ENCODE results near the gene SNAP47. TPM values are rescaled to one million over a fixed set of nuclear protein-coding genes. Genes with fewer than 3 reads are reported as not detected.

The SNAP47 gene
- total and polyA plus RNA-seq, 2 experiments from 2014 or later = 42.6 to 49.6 TPM

- Histone ChIP-seq H4K20me1 (ENCODE audit: insufficient read depth, poor library complexity, severe bottlenecking) (no peaks in the 10 kb centered on the region), H2AFZ (no peak overlapping the region), H3K79me2 (no peaks in the 10 kb centered on the region), H3K36me3 (replicated peaks; ENCODE audit: insufficient read depth, low read depth) (no peaks in the 10 kb centered on the region), H3K4me1 (ENCODE audit: insufficient read depth) (no peaks in the 10 kb centered on the region), H3K27ac (no peak overlapping the region), H3K27me3 (no peaks in the 10 kb centered on the region), H3K9me2 (replicated peaks; ENCODE audit: insufficient read depth) (no peaks in the 10 kb centered on the region), H3K4me3 (no peak overlapping the region), H3K4me2 (no peak overlapping the region), H3K9me3 (ENCODE audit: low read depth) (peaks cover 3% of the 10 kb centered on the region)
- WGBS (ENCODE audit: low lambda C conversion rate, missing lambda C conversion rate) = 73% methylated on average over 2 of the region's 2 CpGs
- TF ChIP-seq EZH2phosphoT487 (IDR thresholded peaks at IDR 0.05; ENCODE audit: low read depth, severe bottlenecking, unreplicated experiment) (no peak), CTCF (IDR thresholded peaks at IDR 0.05; ENCODE audit: poor library complexity) (no peak), EZH2 (IDR thresholded peaks at IDR 0.05; ENCODE audit: borderline replicate concordance) (no peak)
- no peak for DNase-seq (ENCODE audit: low spot score)
Measured at GRCh38 chr1:227718932-227719331, 16.3 kb upstream of the SNAP47 start.

GRCh38 chr1:227723474-227723873 lies 11.8 kb upstream of the SNAP47 start:
- Histone ChIP-seq H3K27ac (no peak overlapping the region), H3K27me3 (no peaks in the 10 kb centered on the region), H3K36me3 (replicated peaks; ENCODE audit: insufficient read depth, low read depth) (no peaks in the 10 kb centered on the region), H3K4me1 (ENCODE audit: insufficient read depth) (no peaks in the 10 kb centered on the region), H3K9me3 (ENCODE audit: low read depth) (no peaks in the 10 kb centered on the region), H2AFZ (no peak overlapping the region), H3K4me2 (no peak overlapping the region), H4K20me1 (ENCODE audit: insufficient read depth, poor library complexity, severe bottlenecking) (no peaks in the 10 kb centered on the region), H3K79me2 (no peaks in the 10 kb centered on the region), H3K9me2 (replicated peaks; ENCODE audit: insufficient read depth) (no peaks in the 10 kb centered on the region), H3K4me3 (no peak overlapping the region)
- TF ChIP-seq CTCF (IDR thresholded peaks at IDR 0.05; ENCODE audit: poor library complexity) = no peak
- no peak for TF ChIP-seq EZH2 (IDR thresholded peaks at IDR 0.05; ENCODE audit: borderline replicate concordance)
- no peak for TF ChIP-seq EZH2phosphoT487 (IDR thresholded peaks at IDR 0.05; ENCODE audit: low read depth, severe bottlenecking, unreplicated experiment)
- no peak for DNase-seq (ENCODE audit: low spot score)
- WGBS (ENCODE audit: low lambda C conversion rate, missing lambda C conversion rate) = 91% methylated on average over 1 of the region's 1 CpG

GRCh38 chr1:227725046-227725445 lies 10.2 kb upstream of the SNAP47 start:
- no peaks in the 10 kb centered on the region for H3K9me2 ChIP-seq (replicated peaks; ENCODE audit: insufficient read depth)
- H3K9me3 ChIP-seq (ENCODE audit: low read depth) = no peaks in the 10 kb centered on the region
- H3K27me3 ChIP-seq = no peaks in the 10 kb centered on the region
- peaks cover 14% of the 10 kb centered on the region for H3K4me1 ChIP-seq (ENCODE audit: insufficient read depth)
- no peaks in the 10 kb centered on the region for H3K79me2 ChIP-seq
- WGBS (ENCODE audit: low lambda C conversion rate, missing lambda C conversion rate) = 78% methylated on average over 2 of the region's 2 CpGs
- no peak overlapping the region for H3K27ac ChIP-seq
- no peak overlapping the region for H3K4me2 ChIP-seq
- H4K20me1 ChIP-seq (ENCODE audit: insufficient read depth, poor library complexity, severe bottlenecking) = no peaks in the 10 kb centered on the region
- no peak overlapping the region for H3K4me3 ChIP-seq
- DNase-seq (ENCODE audit: low spot score) = no peak
- H2AFZ ChIP-seq = no peak overlapping the region
- TF ChIP-seq EZH2 (IDR thresholded peaks at IDR 0.05; ENCODE audit: borderline replicate concordance) (no peak), CTCF (IDR thresholded peaks at IDR 0.05; ENCODE audit: poor library complexity) (no peak), EZH2phosphoT487 (IDR thresholded peaks at IDR 0.05; ENCODE audit: low read depth, severe bottlenecking, unreplicated experiment) (no peak)
- no peaks in the 10 kb centered on the region for H3K36me3 ChIP-seq (replicated peaks; ENCODE audit: insufficient read depth, low read depth)

GRCh38 chr1:227726318-227726717 lies 8.9 kb upstream of the SNAP47 start:
- no peaks in the 10 kb centered on the region for H4K20me1 ChIP-seq (ENCODE audit: insufficient read depth, poor library complexity, severe bottlenecking)
- H2AFZ ChIP-seq = no peak overlapping the region
- DNase-seq (ENCODE audit: low spot score) = no peak
- H3K79me2 ChIP-seq = no peaks in the 10 kb centered on the region
- H3K9me2 ChIP-seq (replicated peaks; ENCODE audit: insufficient read depth) = no peaks in the 10 kb centered on the region
- WGBS (ENCODE audit: low lambda C conversion rate, missing lambda C conversion rate) = 87% methylated on average over 3 of the region's 3 CpGs
- no peak overlapping the region for H3K27ac ChIP-seq
- H3K9me3 ChIP-seq (ENCODE audit: low read depth) = no peaks in the 10 kb centered on the region
- H3K4me3 ChIP-seq = no peak overlapping the region
- H3K4me1 ChIP-seq (ENCODE audit: insufficient read depth) = peaks cover 19% of the 10 kb centered on the region
- H3K4me2 ChIP-seq = no peak overlapping the region
- no peaks in the 10 kb centered on the region for H3K36me3 ChIP-seq (replicated peaks; ENCODE audit: insufficient read depth, low read depth)
- no peak for TF ChIP-seq EZH2phosphoT487 (IDR thresholded peaks at IDR 0.05; ENCODE audit: low read depth, severe bottlenecking, unreplicated experiment)
- no peak for TF ChIP-seq CTCF (IDR thresholded peaks at IDR 0.05; ENCODE audit: poor library complexity)
- no peak for TF ChIP-seq EZH2 (IDR thresholded peaks at IDR 0.05; ENCODE audit: borderline replicate concordance)
- no peaks in the 10 kb centered on the region for H3K27me3 ChIP-seq

Measured in hepatocyte (in vitro differentiated cells).